GM19023 (cell line): Measurements from ENCODE around the gene LEAP2.

ENCODE experiments used
- ATAC-seq: cut with Tn5 transposase; IDR thresholded peaks from one replicate; pipeline ENCODE4 v1.9.1; 2021; ENCODE audit warnings: mild to moderate bottlenecking, moderate library complexity; ENCODE audit not compliant: unreplicated experiment

The LEAP2 gene

DNA sequence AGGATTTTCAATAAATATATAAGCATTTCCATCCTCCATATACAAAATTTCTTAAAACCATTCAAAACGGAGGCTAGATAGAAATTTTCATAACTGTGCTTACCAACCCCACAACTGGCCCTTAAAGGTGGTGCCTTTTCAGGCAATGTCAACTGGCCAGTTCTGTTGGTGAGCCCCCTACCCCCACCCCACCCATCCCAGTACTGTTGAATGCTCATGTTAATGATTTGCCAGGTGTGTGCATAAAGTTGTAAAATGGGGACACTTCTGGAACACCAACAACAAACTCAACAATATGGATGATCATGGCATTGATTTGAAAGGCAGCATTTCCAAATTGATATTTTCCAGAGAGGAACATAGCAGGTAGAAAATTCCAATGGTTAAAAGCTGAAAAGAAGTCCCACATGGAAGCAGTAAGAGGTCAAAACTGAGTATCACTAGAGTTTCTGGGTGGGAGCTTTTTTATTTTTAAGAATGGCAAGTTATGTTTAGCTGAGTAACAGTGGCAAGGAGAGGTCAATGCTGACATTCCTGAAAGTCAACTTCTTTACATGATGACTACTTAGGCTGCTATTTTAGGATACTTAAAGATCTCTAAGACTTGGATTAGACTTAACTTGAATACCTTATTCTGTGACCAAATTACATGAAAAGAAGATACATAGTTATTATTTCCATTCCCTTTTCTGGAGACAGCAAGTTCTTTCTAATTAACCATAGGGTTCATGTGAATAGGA lies 2.7 kb downstream of the LEAP2 start:
- no peak for ATAC-seq

GRCh38 chr5:132877466-132877865 lies 4.0 kb downstream of the LEAP2 start:
- no peak for ATAC-seq

- ATAC-seq: no peak
Observed at GRCh38 chr5:132877938-132878337, 4.5 kb downstream of the LEAP2 start.

GRCh38 chr5:132883261-132883834 lies 9.9 kb downstream of the LEAP2 start:
- no peak for ATAC-seq

- no peak for ATAC-seq
Observed at GRCh38 chr5:132884548-132884947, 11.1 kb downstream of the LEAP2 start.

DNA sequence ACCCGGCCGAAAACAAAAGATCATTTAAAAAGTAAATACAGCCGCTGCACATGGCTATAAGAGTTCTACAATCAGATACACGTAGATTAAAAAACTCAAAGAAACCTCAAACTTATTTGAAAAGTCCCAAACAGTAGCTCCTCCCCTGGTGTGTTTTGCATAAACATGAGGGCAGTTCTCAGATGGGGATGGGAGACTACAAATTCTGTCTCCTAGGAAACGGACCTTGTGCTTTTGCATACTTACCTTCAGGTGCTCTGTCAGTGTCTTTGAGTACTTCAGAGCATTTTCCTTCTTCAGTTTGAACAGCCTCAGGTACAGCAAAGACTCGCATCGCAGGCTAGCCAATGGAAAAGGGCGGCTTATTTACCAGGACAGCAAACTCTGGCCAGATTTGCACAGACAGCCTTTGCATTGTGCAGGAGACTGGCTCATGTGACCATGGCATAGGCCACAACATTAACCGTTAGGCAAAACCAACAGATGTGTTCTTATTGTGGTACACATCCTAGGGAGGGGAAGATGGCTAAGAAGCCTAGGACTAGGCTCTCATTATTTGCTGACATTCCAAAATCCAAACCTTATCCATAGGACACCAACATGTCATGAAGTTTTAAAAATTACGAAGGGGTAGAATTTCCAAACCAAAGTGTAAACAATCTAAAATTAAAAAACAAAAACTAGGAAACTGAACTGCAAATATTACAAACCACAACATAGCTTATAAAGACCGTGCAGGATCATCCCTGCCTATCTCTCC lies 12.8 kb downstream of the LEAP2 start:
- no peak for ATAC-seq

GRCh38 chr5:132887283-132887682 lies 13.8 kb downstream of the LEAP2 start:
- ATAC-seq: no peak

GRCh38 chr5:132889501-132889900 lies 16.0 kb downstream of the LEAP2 start:
- no peak for ATAC-seq

DNA sequence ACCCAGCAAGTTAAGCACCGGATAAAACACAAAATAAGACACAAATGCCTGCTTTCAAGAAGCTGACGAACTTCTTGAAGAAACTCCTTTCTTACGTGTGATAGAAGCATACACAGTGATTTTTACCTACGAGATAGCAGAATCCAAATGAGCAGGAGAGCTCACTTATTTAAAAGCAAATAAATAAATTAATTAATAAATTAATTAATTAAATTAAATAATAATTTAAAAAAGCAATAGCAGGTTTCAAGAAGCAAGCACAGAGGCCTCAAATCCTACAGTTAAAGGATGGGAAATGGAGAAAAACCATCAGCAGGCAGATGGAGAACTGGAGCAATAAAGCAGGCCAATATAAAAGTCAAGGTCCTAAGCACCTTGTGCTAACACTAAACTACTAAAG lies 17.3 kb downstream of the LEAP2 start:
- ATAC-seq: no peak

DNA sequence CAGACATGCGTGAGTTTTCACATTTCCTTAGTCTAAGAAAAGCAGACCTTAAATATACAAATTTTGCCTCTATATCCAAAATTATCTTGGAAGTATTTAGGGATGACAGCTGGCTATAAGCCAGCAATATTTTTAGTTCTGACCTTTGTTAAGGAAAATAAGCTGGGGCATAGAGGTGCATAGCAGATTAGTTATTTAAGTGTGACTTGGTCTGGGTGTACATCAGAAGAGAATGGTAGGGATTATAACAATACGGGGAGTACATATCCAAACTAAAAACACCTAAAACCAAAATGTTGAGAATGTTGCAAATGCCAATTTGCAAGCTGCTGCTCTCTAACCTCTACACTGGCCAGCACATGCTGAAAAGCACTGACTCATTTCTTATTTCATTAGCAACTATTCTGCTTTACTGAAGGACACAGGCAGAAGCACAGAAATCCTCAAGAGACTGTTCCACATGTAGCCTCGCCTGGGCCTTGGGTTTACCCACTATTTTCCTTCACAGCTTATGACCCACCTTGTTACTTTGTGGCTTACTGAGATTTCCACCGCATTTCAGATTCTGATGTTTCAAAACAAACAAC lies 22.3 kb downstream of the LEAP2 start:
- no peak for ATAC-seq

DNA sequence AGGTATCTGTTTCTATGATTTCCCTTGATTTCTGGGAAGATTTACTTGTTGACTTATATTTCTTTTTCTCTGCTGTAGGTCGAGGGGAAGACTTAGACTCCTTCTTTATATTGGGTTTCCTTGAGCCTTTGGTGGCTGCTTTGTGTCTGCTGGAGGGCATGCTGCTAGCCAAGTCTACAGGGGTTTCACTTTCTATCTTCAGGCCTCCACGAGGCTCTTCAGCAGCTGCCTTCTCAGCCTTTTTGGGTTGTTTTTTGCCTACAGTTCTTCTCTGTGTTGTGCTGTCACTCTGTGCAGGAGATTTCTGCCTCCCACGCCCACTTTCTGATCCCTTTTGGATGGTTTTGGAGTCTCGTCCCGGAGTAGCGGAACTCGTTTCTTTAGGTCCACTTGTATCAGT lies 23.2 kb downstream of the LEAP2 start:
- ATAC-seq: no peak

DNA sequence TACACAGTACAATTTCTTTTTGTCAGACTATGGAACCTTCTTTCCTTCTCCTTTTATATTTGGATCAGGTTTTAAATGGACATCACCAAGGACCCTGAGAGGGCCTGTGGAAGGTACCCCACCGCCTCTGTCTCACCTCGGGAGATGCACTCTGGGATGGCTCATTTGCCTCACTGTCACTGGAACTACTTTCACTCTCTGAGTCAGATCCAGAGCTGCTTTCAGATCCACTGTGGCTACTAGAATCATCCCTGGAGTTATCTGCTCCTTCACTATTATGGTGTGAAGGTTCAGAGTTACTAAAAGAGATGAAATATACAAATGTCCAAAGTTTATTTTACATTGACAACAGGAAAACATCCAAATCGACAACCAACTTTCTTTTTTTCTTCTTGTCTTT lies 24.6 kb downstream of the LEAP2 start:
- ATAC-seq: no peak

DNA sequence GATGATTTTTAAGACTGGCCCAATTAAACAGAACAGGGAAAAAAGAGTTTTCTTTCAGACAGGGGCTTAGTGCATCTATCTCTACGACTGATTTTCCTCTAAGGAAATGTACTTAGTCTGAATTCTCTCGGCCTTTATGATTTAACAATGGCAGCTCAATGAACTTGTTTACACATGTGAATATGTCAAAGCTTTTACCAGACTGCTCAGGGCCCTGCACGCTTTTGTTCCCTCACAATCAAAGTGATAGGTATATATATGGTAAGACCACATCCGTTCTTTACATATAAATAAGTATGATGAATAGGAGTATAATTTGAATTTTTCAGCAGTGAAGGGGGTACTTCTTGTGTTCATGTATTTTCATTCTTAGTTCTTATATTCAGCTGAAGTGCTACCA lies 27.6 kb downstream of the LEAP2 start:
- no peak for ATAC-seq

DNA sequence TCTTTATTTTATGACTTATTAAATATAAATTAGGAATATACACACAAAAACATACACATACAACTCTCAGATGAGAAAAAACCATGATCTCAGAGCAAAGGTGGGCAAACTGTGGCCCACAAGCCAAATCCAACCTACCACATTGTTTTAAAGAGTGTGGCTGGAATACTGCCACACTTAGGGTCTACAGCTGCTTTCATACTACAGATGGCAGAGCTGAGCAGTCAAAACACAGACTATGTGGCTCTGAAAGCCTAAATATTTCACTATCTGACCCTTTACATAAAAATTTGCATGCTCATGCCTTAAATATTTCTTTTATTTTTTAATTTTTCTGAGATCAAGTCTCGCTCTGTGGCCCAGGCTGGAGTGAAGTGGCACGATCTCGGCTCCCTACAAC lies 28.3 kb downstream of the LEAP2 start:
- no peak for ATAC-seq

DNA sequence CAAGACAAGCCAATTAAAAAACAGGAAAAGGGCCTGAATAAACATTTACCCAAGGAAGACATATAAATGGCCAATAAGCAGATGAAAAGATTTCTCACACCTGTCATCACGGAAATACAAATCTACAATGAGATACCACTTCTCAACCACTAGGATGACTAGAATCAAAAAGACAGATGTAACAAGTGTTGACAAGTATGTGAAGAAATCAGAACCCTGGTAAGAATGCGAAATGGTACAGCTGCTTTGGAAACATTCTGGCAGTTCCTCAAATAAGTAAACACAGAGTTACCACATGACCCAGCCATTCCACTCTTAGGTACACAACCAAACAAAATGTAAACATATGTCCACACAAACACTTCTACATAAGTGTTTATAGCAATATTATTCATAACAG lies 32.5 kb downstream of the LEAP2 start:
- no peak for ATAC-seq

- no peak for ATAC-seq
Observed at GRCh38 chr5:132907161-132907560, 33.7 kb downstream of the LEAP2 start.

- ATAC-seq: no peak
Observed at GRCh38 chr5:132909702-132910101, 36.2 kb downstream of the LEAP2 start.

DNA sequence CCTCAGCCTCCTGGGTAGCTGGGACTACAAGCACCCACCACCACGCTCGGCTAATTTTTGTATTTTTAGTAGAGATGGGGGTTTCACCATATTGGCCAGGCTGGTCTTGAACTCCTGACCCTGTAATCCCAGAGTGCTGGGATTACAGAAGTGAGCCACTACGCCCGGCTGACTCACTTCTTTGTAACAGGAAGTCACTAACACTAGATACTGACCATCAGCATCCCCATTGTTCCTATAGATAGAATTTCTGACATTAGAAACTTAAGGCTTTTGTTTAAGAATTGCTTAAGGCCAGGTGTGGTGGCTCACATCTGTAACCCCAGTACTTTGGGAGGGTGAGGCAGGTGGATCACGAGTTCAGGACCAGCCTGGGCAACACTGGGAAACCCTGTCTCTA lies 42.2 kb downstream of the LEAP2 start:
- ATAC-seq: no peak

- no peak for ATAC-seq
Observed at GRCh38 chr5:132916086-132916485, 42.6 kb downstream of the LEAP2 start.
